CD4-positive, alpha-beta memory T cell (primary cell): ENCODE data around the gene RGPD5. TPM values are rescaled to one million over a fixed set of nuclear protein-coding genes. Genes with fewer than 3 reads are reported as not detected.
"Not testable (repeated sequence)": the region's sequence is repeated elsewhere in the genome, so short reads cannot be mapped to it uniquely, and the experiment has no call there.

ENCODE experiments used
- CTCF ChIA-PET: fragments of 350-600 bp; sonication (Branson Sonifier 250); formaldehyde crosslinking; loops from one replicate; lab custom pipeline; 2021; ENCODE audit warnings: inconsistent platforms; ENCODE audit not compliant: partially characterized antibody; lab: Charles Lee
- POLR2A ChIA-PET: fragments of 350-600 bp; sonication (Branson Sonifier 250); formaldehyde crosslinking; loops from one replicate; lab custom pipeline; 2021; ENCODE audit not compliant: partially characterized antibody; lab: Charles Lee
- DNase-seq, 5 donors: peaks; one replicate each; pipeline versions ENCODE4 v3.0.0 to v3.0.0-alpha.2; 2020 to 2022; ENCODE audit warnings: mixed read lengths in 1 of 5
- H3K27ac ChIP-seq: one replicate; pipeline ENCODE4 v1.7.0; 2013; ENCODE audit warnings: low read depth, low read length
- H3K27me3 ChIP-seq: 2 replicates; pipeline ENCODE4 v1.7.0; 2013; ENCODE audit warnings: mild to moderate bottlenecking, low read length, moderate library complexity; ENCODE audit not compliant: insufficient read depth
- H3K36me3 ChIP-seq: 2 replicates; pipeline ENCODE4 v1.7.0; 2013; ENCODE audit warnings: mild to moderate bottlenecking, low read length, moderate library complexity; ENCODE audit not compliant: insufficient read depth
- H3K4me1 ChIP-seq: 2 replicates; pipeline ENCODE4 v1.7.0; 2013; ENCODE audit warnings: mild to moderate bottlenecking, low read length, moderate library complexity; ENCODE audit not compliant: insufficient read depth
- H3K4me3 ChIP-seq, 2 donors: one replicate each; pipeline ENCODE4 v1.7.0; 2013; ENCODE audit warnings: low read length in 2 of 2, mild to moderate bottlenecking in 1 of 2
- H3K9me3 ChIP-seq, 2 donors: one replicate each; pipeline ENCODE4 v1.7.0; 2013; ENCODE audit warnings: low read length in 2 of 2, control low read depth in 1 of 2; ENCODE audit not compliant: control insufficient read depth in 1 of 2
- H3K27ac Mint-ChIP-seq, 7 donors: one replicate each; pipeline ENCODE4 v1.8.0; 2020 to 2021; ENCODE audit warnings: mixed read lengths in 7 of 7, mild to moderate bottlenecking in 6 of 7, inconsistent platforms in 3 of 7, moderate library complexity in 3 of 7
- H3K27me3 Mint-ChIP-seq, 2 donors: one replicate each; pipeline ENCODE4 v1.8.0; 2020 to 2021; ENCODE audit warnings: mixed read lengths in 2 of 2
- H3K36me3 Mint-ChIP-seq, 2 donors: one replicate each; pipeline ENCODE4 v1.8.0; 2020 to 2021; ENCODE audit warnings: mixed read lengths in 2 of 2, inconsistent platforms in 1 of 2, mild to moderate bottlenecking in 1 of 2
- H3K4me1 Mint-ChIP-seq, 4 donors: one replicate each; pipeline ENCODE4 v1.8.0; 2020 to 2021; ENCODE audit warnings: mixed read lengths in 4 of 4, mild to moderate bottlenecking in 1 of 4
- H3K4me3 Mint-ChIP-seq, 8 donors: one replicate each; pipeline ENCODE4 v1.8.0; 2020 to 2021; ENCODE audit warnings: mixed read lengths in 8 of 8, mild to moderate bottlenecking in 7 of 8, moderate library complexity in 6 of 8, inconsistent platforms in 3 of 8
- H3K9me3 Mint-ChIP-seq, 8 donors: one replicate each; pipeline ENCODE4 v1.8.0; 2020 to 2021; ENCODE audit warnings: mixed read lengths in 8 of 8, mild to moderate bottlenecking in 5 of 8, inconsistent platforms in 3 of 8, moderate library complexity in 1 of 8
- intact Hi-C: fragments of 100-400 bp; cut with micrococcal nuclease; formaldehyde crosslinking; loops from one replicate; pipeline ENCODE4 v1.15.1; 2023
- polyA plus RNA-seq, 2 donors: library from polyadenylated mRNA; unstranded; fragments of 300-500 nt; fragmentation: Illumina TruSeq; gene quantifications; one replicate each; pipeline ENCODE4 v1.2.3, GENCODE V29; 2021
- total RNA-seq, 2 experiments: library from RNA; stranded (reverse); gene quantifications; one replicate each; pipeline ENCODE4 v1.2.3, GENCODE V29; 2021

Gene RGPD5
- total and polyA plus RNA-seq, 4 experiments from 2014 or later: 2.2 to 72.5 (median 37.7) TPM

DNA sequence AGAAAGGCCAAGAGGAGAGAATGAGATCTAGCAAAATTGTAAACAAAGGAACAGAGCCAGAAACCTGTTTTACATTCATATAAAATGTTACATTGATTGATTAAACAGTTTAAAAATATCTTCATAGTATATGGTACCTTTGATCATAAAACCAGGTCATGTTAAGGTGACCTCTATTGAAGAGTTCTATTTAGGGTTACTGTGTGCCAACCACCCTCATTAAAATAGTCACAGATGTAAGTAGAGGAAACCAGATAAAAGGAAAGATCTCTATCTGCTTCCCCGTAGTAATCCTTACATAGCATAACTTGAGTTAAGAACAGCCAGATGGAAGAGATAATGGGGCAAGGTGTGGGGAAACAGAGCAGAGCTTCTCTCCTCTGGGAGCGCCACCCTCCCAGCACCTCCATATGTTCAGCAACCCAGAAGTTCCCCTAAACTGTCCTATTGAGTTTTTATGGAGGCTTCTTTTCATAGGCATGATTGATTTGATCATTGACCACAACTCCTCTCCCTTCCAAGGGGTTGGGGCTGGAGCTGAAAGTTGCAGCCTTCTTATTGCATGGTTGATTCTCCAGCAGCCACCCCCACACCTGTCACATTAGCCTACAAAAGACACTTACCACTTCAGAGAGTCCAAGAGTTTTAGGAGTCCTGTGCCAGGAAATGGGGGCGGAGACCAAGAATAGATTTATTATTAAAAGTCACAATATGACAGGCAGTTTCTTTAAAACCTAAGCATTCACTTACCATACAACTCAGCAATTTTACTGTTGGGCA, 101.2 kb downstream of the RGPD5 start:
- DNase-seq, H3K27ac ChIP-seq, H3K27me3 Mint-ChIP-seq, H3K36me3 Mint-ChIP-seq, H3K27ac Mint-ChIP-seq, H3K4me1 ChIP-seq, H3K27me3 ChIP-seq, H3K9me3 ChIP-seq, intact Hi-C loops, POLR2A ChIA-PET, H3K4me3 ChIP-seq, CTCF ChIA-PET, H3K4me1 Mint-ChIP-seq, H3K9me3 Mint-ChIP-seq, H3K4me3 Mint-ChIP-seq, H3K36me3 ChIP-seq: not testable (repeated sequence)

DNA sequence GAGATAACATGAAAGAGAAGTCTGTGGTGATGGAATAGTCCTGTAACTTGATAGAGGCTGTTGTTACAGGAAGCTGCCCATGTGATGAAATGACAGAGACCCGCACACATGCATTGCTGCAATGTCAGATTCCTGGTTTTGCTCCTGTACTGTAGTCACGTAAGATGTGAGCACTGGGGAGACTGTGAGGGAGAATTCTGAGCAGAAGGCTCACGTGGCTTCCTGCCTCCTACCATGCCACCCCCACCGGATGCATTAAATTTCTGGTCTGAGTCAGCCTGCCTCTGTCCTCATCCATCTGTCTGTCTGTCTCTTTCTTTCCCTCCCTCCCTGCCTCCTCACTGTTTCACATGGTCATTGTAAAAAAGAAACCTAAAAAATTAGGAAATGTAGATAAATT, 102.1 kb downstream of the RGPD5 start:
- H3K27ac ChIP-seq, DNase-seq, H3K4me1 Mint-ChIP-seq, CTCF ChIA-PET, intact Hi-C loops, H3K4me1 ChIP-seq, H3K4me3 Mint-ChIP-seq, H3K27me3 ChIP-seq, H3K9me3 Mint-ChIP-seq, H3K9me3 ChIP-seq, POLR2A ChIA-PET, H3K27ac Mint-ChIP-seq, H3K4me3 ChIP-seq, H3K27me3 Mint-ChIP-seq, H3K36me3 Mint-ChIP-seq, H3K36me3 ChIP-seq: not testable (repeated sequence)

DNA sequence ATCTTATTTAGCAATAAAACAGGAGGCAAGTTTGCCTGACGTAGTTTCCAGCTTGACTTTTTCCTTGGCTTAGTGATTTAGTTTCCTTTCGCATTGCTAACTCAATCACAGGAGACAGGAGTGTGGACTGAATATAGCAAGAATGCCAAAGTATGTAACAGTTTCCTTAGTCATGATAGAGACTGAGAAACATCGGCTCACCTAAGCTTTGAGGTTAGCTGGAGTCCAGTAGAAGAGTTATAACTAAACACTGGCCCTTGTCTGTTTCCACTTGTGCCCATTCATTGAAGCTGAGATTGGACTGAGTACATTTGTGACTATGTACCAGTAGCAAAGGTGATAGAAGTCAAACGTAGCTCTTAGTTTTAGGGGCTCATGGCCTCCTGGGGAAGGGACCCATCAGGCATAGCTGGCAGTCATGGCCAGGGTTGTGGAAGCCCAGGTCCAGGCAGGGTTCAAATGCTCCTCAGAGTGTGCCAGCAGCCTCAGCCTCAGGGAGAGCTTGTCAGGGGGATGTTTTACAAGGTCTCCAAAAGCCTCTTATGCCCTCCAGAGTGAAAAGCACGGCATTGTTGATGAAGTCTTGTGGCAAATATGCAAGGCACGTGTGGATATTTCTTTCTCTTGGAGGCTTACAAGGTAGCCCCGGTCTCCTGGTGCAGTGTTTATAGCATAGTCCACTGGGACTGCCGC, 103.8 kb downstream of the RGPD5 start:
- DNase-seq, H3K27me3 Mint-ChIP-seq, intact Hi-C loops, H3K9me3 Mint-ChIP-seq, H3K9me3 ChIP-seq, H3K27me3 ChIP-seq, H3K36me3 ChIP-seq, H3K4me3 Mint-ChIP-seq, H3K27ac Mint-ChIP-seq, H3K4me1 ChIP-seq, H3K27ac ChIP-seq, H3K36me3 Mint-ChIP-seq, POLR2A ChIA-PET, CTCF ChIA-PET, H3K4me1 Mint-ChIP-seq, H3K4me3 ChIP-seq: not testable (repeated sequence)

DNA sequence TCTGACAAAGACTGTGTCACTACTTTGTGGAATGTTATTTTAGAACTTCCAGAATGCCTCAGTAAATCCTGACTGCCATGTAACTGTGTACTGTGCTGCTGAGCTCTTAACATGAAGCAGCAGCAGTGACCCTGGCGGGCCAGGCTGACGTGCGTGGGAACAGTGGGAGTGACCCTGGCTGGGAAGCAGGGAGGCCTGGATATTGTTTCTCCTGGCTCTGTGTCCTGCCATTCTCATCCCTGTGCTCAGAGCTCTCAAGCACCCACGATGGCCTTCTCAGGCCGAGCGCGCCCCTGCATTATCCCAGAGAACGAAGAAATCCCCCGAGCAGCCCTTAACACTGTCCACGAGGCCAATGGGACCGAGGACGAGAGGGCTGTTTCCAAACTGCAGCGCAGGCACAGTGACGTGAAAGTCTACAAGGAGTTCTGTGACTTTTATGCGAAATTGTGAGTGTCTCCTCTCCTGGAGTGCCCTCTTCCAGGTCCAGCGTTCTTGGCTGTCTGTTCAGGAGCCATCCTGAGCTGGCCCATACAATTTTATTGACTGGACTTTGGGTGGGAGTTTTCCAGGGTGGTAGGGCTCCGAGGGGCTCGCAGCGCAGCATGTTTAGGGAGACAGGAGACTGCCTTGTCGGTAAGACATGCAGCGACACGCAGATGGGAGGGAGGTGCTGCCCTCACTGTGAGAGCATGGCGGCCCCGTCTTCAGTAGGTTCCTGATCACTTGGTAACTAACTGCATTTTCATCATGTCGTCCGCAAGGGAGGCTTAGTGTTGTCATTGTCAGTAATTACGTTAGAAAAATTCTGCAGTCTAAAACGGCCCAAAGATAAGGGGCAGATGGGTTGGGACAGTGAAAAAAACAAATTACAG, 104.6 kb downstream of the RGPD5 start, which contains the start of gene LIMS3:
Gene LIMS3 (plus strand): TSS at position 227 of the 875 bp plus-strand sequence. CDS start 41 bp downstream, at position 268.
- H3K9me3 ChIP-seq, H3K4me3 ChIP-seq, H3K4me3 Mint-ChIP-seq, H3K27me3 ChIP-seq, intact Hi-C loops, DNase-seq, H3K27me3 Mint-ChIP-seq, CTCF ChIA-PET, H3K27ac ChIP-seq, H3K4me1 Mint-ChIP-seq, H3K36me3 Mint-ChIP-seq, H3K36me3 ChIP-seq, H3K27ac Mint-ChIP-seq, H3K4me1 ChIP-seq, POLR2A ChIA-PET, H3K9me3 Mint-ChIP-seq: not testable (repeated sequence)

DNA sequence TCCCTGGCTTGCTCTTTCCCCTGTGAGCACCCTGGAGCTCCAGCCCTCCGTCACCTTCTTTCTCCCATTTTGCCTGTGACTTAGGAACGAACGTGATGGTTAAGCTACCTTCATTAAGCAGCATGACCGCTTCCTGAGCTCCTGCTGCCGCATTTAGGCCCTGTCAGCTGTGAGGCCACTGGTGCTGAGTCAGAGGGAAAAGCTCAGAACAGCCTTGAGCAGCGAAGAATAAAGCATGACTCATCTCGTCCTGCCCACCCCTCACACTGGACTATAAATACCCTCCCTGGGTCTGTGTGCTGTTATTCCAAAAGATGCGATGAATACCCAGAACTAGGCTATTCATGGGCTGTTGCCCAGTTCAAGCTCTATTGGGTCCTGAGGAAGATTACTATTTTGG, 111.7 kb downstream of the RGPD5 start:
- CTCF ChIA-PET, H3K27me3 Mint-ChIP-seq, POLR2A ChIA-PET, H3K4me1 Mint-ChIP-seq, H3K36me3 ChIP-seq, H3K9me3 ChIP-seq, H3K4me3 ChIP-seq, H3K4me3 Mint-ChIP-seq, H3K4me1 ChIP-seq, H3K27me3 ChIP-seq, DNase-seq, H3K27ac ChIP-seq, H3K36me3 Mint-ChIP-seq, H3K27ac Mint-ChIP-seq, H3K9me3 Mint-ChIP-seq, intact Hi-C loops: not testable (repeated sequence)

Other genes starting within 250 kb of the RGPD5 start
- gene SEPTIN10, start 180.3 kb upstream of the RGPD5 start, total RNA-seq: 1 to 10 TPM; 5.1 to 5.7 TPM
- gene SEPTIN10, start 180.3 kb upstream of the RGPD5 start, polyA plus RNA-seq: 1 to 10 TPM; 2.5 to 3.3 TPM
- gene SOWAHC, start 179.9 kb upstream of the RGPD5 start, total RNA-seq: 1 to 10 TPM; 1.4 to 1.5 TPM
- under 1 TPM; 0.37 to 0.77 TPM for gene SOWAHC, start 179.9 kb upstream of the RGPD5 start, polyA plus RNA-seq
- gene LIMS3, start 104.4 kb downstream of the RGPD5 start, total RNA-seq: 1 to 10 TPM; 3.6 to 3.7 TPM
- gene LIMS3, start 104.4 kb downstream of the RGPD5 start, polyA plus RNA-seq: 1 to 10 TPM; 5.1 to 6.6 TPM